HG03354 (cell line): ENCODE results near the gene ZBTB24.
"Not testable (repeated sequence)": the region's sequence is repeated elsewhere in the genome, so short reads cannot be mapped to it uniquely, and the experiment has no call there.

Experiments used
- ATAC-seq: cut with Tn5 transposase; IDR thresholded peaks from one replicate; pipeline ENCODE4 v1.9.1; 2021; ENCODE audit warnings: mild to moderate bottlenecking; ENCODE audit not compliant: unreplicated experiment, poor library complexity, severe bottlenecking

Gene ZBTB24

DNA sequence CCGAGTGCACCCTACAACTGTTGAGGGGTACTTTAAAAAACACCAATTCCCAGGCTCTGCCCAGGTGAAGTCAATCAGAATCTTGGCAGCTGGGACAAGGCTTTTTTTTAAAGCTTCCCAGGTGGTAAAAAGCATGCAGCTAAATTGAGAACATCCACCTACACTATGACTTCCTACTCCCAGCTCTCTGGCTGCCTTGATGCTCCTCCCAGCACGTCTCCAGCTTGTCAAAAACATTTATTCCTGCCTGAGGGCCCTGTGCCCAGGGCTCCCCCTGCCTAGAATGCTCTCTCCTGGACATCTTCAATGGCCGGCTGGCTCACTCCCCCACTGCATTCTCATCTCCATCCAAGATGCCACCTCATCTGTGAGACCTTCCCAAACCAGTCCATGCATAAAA, 9.9 kb downstream of the ZBTB24 start:
- no peak for ATAC-seq

DNA sequence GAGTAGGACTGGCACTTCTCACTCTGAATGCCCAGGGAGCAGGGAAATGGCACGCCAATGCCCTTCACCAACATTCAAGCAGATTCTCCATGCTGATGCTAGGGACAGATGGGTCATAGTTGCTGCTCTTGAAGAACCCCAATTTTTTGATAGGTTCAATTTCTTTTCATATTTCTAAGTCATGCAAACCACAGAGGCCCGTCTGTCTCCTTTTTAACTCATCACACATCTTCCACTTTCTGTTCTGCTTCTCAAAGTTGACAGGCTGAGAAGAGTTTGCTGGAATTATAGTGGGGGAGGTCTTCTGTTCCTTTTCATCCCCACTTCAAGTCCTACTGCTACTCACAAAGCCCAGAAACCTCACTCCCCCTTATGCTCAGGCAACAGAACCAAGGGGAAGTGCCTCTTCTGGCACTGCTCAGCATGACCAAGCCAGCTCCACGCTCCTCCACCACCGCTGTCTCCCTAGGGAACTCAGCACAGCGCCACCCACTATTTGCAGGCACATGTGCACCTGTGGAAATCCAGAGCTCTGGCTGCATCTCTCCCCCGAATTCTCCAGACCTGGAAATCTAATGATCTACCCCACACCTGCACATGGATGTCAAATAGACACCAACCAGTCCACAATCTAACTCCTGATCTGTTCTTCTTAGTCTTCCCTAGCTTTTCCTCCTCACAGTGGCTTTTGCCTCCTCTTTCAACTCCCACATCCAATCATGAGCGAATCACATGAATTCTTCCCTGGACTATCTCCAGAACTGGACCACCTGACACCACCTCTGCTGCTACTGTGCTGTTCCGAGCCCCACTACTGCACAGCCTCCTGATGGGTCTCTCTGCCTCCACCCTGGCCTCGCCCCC, 10.7 kb downstream of the ZBTB24 start:
- peak; percentile 67 for ATAC-seq

- no peak for ATAC-seq
Measured at GRCh38 chr6:109471105-109471810, 11.8 kb downstream of the ZBTB24 start.

DNA sequence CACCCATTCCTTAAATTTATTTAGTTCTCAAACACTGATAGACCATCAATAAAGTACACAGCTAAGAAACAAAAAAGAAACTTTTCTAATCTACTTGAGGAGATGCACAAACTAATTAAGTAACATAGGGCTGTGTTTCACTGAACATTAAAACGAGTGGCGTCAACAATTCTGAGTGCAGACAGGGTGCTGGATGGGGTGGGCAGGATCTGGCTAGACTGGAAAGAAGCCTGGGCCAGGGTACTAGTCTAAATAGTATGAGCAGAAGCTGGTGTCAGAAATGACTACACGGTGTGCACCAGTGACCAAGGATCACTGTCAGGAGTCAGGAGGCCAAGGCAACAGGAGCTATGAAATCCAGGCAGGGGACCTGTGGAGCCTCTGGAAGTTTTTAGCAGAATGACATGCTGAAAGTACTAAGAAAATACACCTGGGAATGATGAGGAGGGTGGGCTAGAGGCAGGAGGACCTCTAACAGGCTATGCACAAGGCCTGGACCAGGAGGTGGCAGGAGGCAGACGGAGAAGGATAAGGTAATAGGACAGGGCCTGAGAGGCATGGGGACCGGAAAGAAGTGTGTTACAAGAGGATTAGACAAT, 13.3 kb downstream of the ZBTB24 start:
- ATAC-seq, result no peak

DNA sequence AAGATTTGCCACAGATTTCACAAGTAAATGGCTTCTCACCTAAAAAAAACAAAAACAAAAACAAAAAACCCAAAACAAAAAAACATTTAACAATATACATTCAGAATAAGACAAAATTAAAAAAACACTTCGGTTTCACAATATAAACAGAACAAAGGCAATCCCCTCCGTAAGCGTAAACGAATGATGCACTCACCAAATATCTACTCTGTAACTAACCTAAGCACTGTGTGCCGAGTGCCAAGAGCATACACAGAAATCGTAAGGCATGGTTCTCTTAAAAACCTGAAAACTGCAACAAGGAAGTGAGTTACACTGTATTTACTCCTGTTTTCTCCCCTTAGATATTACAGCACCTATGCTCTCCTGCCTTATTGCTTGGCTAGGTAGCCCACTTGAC, 15.3 kb downstream of the ZBTB24 start:
- ATAC-seq, result no peak

- no peak for ATAC-seq
Measured at GRCh38 chr6:109466212-109466923, 16.7 kb downstream of the ZBTB24 start.

DNA sequence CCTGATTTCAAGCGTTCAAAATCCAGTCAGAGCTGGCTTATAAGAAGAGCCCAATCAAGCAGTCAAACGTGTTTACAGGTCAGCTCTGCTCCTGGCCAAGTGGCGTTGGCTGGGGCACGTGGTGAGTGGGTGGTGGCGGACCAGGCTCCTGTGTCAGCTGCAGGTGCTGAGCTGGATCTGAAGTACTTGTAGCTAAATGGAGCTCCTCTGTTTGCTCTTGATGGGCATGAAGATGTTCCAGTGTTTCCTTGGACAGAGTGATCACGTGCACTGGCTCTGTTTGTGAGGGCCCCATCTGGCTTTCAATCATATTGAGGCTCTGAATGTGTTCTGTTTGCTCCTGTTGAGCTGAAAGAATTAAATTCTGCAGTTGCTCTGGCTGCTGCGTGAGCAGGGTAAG, 17.2 kb downstream of the ZBTB24 start:
- ATAC-seq, result no peak

DNA sequence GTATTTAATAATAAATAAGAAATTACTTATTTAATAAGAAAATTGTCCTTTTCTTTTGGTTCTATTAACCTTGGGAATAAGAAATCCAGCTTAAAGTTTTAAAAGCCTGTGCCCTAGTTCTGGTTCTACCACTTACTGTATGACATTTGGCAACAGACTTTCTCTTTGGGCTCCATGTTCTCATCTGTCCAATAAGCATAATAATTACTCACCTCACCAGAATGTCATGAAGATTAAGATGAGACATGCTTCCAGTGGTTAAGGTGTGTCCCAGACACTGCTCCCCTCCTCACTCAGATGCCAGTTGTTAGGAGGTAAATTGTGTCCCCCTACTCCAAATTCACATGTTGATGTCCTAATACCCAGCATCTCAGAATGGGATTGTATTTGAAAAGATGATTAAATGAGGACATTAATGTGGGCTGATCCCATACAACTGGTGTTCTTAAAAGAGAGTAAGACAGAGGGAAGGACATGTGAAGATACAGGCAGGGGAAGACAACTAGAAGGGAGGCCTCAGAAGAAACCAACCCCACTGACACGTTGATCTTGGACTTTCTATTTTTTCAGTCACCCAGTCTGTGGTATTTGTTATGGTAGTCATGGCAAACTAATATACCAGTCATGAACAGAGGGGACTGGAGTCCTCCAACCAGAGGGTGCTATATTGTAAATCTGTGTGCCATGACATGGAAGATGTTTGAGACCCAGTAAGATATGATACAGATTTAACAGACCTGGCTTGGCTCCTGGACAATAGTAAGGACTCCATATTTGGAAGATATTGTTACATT, 21.1 kb downstream of the ZBTB24 start:
- ATAC-seq, result no peak

GRCh38 chr6:109461205-109461604, 21.8 kb downstream of the ZBTB24 start:
- not testable (repeated sequence) for ATAC-seq

GRCh38 chr6:109460161-109460829, 22.7 kb downstream of the ZBTB24 start:
- no peak for ATAC-seq

DNA sequence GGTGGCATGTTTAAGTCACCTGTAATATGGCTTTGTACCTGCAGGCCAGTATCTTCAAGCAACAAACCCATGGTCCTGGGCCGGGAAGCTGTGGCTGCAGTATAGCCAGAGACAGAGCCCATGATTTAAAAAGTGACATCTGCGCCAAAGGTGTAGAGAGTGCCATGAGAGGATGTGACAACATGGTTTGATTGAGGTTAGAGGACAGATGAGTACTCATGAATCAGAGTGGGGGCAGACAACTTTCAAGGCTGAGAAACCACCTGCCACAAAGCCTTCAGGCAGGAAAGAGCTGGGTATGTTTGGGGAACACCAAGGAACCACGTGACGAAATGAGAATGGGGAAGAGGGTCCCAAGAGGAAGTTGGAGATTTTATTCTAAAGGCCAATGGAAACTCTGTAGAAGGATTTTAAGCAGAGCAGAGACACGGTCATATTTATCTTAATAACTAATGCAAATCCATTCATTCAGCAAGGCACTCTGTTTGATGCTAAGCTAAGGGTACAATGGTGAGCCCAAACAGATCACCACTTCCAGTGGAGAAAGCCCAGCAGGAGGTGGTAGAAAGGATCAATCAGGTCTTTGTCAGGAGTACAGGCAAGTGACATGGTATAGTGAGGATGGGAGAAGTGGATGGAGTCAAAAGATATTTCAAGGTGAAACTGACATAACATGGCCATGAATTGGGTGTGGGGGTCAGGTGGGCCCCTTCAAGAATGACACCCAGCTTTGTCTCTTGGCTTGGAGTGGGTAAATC, 24.1 kb downstream of the ZBTB24 start:
- peak; percentile 21 for ATAC-seq

DNA sequence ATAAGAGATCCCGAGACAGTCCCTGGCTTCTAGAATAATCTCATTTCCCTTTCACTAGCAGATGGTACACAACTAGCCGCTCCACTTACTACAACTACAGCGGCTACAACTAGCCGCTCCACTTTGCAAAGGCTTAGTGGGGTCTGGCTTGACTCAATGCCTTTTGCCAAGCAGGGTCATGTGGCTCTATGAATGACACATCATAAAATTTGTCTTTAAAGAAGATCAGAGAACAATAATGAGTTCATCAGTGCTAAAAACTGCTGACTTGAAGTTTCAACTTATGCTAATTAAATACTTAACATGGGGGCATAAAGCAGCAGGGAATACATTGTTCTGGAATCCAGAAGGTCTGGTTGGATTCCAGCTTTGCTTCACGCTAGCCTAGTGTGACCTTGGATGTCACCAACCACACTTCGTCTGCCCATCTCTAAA, 25.4 kb downstream of the ZBTB24 start:
- no peak for ATAC-seq

- ATAC-seq, result no peak
Measured at GRCh38 chr6:109456710-109457561, 26.1 kb downstream of the ZBTB24 start.

- ATAC-seq, result peak; percentile 2
Measured at GRCh38 chr6:109456111-109456583, 26.9 kb downstream of the ZBTB24 start.

DNA sequence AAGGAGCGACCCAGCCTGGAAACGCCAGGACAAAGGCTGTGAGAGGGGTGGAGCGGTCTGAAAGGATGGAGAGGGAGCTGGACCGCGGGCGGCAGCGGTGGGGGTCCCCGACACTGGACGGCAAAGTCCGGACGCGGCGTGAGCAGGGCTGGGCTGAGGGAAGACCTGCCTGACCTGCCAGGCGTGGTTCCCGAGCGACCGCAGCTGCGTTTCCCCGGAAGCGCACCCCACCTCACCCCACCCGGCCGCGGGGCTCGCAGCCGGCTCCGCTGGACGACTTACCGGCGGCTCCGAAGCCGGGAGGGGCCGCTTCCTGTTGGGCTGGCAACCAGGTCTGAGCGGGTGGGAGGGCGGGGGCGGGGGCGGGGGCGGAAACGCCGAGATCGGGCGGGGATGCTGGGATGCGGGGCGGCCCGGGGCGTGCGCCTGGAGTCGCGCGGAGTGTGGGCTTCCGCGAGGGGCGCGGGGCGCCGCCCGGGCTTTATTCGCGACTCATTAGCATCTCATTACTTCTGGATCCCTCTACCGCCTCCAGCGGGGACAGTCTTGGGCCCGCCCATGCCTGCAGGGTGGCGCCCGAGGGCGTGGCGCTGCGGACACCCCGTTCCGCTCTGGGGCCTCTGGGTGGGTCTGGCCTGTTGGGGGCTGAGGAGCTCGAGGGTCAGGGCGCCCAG, 27.4 kb downstream of the ZBTB24 start, which contains the start of gene MICAL1:
Gene MICAL1, minus strand, starts transcription at position 336 of the 674 bp plus-strand sequence. CDS start 1,576 bp downstream, outside the sequence.
- peak; percentile 67 for ATAC-seq
